ENCODE measurements around the gene KNSTRN.
A peak's percentile ranks its signal among the peaks of the same experiment; 100 is the strongest.

The KNSTRN gene

DNA sequence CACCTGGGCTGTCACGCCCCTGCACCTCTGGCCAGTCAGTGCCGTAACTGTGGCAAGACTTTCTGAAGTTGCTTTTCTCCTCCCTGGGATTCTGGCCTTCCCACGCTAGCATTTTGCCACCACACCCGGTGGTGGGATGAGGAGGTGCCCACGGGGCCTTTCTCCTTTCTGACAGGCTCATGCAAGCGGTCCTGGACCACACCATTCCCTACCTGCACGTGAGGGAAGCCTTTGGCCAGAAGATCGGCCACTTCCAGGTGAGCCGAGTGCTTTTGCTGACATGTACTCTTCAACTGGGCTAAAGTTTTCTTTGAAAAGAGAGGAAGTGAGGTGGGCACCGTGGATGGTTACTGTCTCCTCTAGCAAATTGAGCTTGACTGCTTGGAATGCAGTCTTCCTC lies 32.7 kb downstream of the KNSTRN start:
- peak overlapping the region; percentile 36 for H3K27ac ChIP-seq
- ChIA-PET POLR2A (ENCODE audit: low non-redundant PET) (no interaction called here), CTCF (interaction anchor here (0.6 to 1.6 kb wide), 2 partner anchors 57 to 71 kb away, joined by 3 read pairs; no protein-coding TSS in a partner anchor)

DNA sequence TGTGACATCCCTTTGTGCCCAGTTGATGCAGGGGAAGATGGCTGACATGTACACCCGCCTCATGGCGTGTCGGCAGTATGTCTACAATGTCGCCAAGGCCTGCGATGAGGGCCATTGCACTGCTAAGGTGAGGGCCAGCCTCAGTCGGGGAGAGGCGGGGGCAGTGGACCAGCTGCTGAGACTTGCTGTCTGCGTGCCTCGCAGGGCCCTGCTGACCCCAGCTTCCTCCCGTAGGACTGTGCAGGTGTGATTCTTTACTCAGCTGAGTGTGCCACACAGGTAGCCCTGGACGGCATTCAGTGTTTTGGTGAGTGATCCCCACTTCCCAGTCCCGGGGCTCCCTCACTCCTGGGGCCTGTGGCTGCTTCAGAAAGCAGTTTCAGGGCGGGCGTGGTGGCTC lies 33.5 kb downstream of the KNSTRN start:
- peak overlapping the region; percentile 36 for H3K27ac ChIP-seq
- ChIA-PET POLR2A (ENCODE audit: low non-redundant PET) (no interaction called here), CTCF (no interaction called here)
- TF ChIP-seq, protein P1, sequence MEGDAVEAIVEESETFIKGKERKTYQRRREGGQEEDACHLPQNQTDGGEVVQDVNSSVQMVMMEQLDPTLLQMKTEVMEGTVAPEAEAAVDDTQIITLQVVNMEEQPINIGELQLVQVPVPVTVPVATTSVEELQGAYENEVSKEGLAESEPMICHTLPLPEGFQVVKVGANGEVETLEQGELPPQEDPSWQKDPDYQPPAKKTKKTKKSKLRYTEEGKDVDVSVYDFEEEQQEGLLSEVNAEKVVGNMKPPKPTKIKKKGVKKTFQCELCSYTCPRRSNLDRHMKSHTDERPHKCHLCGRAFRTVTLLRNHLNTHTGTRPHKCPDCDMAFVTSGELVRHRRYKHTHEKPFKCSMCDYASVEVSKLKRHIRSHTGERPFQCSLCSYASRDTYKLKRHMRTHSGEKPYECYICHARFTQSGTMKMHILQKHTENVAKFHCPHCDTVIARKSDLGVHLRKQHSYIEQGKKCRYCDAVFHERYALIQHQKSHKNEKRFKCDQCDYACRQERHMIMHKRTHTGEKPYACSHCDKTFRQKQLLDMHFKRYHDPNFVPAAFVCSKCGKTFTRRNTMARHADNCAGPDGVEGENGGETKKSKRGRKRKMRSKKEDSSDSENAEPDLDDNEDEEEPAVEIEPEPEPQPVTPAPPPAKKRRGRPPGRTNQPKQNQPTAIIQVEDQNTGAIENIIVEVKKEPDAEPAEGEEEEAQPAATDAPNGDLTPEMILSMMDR (conservative IDR thresholded peaks at IDR 0.05; ENCODE audit: low read depth), result no peak
- DNase-seq (ENCODE audit: low spot score), result no peak

More for the DNA sequence above, 32.7 kb downstream of the KNSTRN start:
- TF ChIP-seq, protein P1 (conservative IDR thresholded peaks at IDR 0.05; ENCODE audit: low read depth), result no peak
- no peak for DNase-seq (ENCODE audit: low spot score)

DNA sequence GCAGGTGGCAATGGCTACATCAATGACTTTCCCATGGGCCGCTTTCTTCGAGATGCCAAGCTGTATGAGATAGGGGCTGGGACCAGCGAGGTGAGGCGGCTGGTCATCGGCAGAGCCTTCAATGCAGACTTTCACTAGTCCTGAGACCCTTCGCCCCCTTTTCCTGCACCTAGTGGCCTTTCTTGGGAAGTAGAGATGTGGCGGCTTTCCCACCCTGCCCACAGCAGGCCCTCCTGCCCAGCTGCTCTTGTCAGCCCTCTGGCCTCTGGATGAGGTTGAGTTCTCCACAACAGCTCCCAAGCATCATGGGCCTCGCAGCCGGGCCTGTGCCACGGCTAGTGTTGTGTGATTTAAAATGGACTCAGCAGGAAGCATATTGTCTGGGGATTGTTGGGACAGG lies 35.6 kb downstream of the KNSTRN start:
- CTCF ChIA-PET, result no interaction called here
- TF ChIP-seq, protein P1 (conservative IDR thresholded peaks at IDR 0.05; ENCODE audit: low read depth), result no peak
- peak overlapping the region; percentile 67 for H3K27ac ChIP-seq
- POLR2A ChIA-PET (ENCODE audit: low non-redundant PET), result no interaction called here
- no peak for DNase-seq (ENCODE audit: low spot score)

DNA sequence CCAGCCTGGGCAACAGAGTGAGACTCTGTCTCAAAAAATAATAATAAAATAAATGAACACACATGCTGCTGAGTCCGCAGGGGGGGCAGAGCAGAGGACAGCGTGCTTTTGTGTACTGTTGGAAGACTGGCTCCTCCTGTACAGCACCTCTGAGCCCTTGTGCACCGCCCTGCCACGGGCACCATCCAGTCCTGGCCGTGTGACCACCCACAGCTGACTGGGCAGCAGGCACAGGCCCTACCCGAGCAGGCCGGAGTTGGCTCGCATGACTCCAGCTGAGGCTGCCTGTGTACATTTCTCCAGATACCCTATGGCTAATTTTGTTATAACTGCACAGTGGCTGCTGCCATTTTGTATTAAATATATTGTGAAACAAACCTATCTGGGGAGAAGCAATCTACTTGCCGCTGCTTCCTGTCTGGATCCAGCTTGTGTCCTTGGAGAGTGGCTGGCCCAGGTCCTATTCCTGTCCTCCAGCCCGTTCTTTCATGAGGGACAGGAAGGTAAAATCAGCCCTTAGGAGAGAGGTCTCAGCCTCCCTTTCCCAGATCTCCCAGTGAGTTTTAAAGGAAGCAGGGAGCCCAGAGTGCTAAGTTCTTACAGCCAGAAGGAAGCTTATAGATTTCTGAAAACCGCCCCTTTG lies 37.7 kb downstream of the KNSTRN start:
- CTCF ChIA-PET, result interaction anchor here (0.7 to 1.5 kb wide), 3 partner anchors 20 to 140 kb away, joined by 3 to 5 read pairs (median 3); partner anchors contain the start of gene BAHD1
- H3K27ac ChIP-seq, result peak overlapping the region; percentile 67
- POLR2A ChIA-PET (ENCODE audit: low non-redundant PET), result no interaction called here

DNA sequence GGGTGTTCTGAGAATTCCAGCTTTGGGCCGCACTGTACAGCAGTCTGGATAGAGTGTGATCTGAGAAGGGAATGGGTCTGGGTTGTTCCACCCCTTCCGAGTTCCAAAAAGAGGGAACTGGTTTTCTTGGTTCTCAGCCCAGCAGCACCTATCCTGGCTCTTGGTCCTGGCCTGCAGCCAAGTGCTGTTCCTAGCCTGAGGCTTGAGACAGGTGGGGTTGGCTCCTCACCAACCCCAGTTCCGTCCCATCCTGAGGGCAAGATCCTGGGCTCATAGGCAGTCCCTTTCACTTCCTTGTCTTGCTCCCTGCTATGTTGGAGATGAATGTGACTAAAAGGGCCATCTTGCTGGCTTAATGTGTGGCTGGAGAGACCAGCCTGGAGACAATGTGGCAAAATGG lies 38.3 kb downstream of the KNSTRN start:
- ChIA-PET POLR2A (ENCODE audit: low non-redundant PET) (no interaction called here), CTCF (interaction anchor here (1.3 to 2.1 kb wide), 3 partner anchors 19 to 141 kb away, joined by 5 to 22 read pairs (median 16); partner anchors contain the start of gene BAHD1)
- TF ChIP-seq, protein P1 (conservative IDR thresholded peaks at IDR 0.05; ENCODE audit: low read depth), result no peak
- H3K27ac ChIP-seq, result peak overlapping the region; percentile 67
- peak; percentile 83 for DNase-seq (ENCODE audit: low spot score)

More for the DNA sequence above, 37.7 kb downstream of the KNSTRN start:
- TF ChIP-seq, protein P1 (conservative IDR thresholded peaks at IDR 0.05; ENCODE audit: low read depth), result no peak
- no peak for DNase-seq (ENCODE audit: low spot score)

DNA sequence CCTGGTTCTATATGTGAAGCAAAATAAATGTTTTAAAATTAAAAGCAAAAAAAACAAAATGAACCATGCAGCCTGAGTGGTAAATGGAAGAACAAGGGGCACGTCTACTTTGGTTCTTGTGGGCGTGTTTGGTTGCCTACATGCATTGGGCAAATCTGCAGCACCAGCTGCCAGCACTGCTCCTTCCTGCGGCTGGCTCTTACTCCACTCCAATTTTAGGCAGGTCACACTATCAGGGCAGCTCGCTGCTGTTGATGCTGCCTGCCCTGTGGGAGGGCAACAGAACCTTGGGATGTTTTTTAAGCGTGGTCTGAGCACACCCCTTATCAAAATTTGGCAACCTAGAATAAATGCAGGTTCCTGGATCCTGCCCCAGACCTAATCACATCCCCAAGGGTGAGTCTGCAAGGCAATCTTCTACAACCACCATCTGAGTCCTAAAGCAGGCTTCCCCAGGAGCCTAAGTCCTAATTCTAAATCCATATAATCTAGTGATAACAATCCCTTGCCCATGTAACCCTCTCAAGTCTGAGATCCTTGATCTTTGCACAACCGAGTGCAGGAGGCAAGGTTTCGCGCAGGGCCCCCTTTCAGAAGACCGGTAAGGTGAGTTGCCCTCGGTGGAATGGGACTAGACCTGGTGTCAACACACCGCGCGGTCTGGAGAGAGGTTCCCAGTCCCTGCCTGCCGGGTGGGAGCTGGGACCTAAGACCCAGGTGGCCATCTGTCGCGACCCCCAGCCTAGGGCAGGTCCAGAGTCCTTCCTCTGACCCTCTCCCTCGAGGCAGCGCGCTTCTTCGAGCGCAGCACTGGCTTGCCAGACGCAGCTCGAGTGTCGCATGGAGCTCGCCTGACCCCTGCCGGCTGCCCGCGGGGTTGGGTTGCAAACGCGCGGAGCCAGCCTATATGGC lies 39.0 kb downstream of the KNSTRN start:
- CTCF ChIA-PET, result interaction anchor here (0.6 to 2.1 kb wide), 20 partner anchors 9 to 1485 kb away, joined by 3 to 22 read pairs (median 4); partner anchors contain the start of genes CCDC9B, IVD and PLCB2
- peak; percentile 69 for DNase-seq (ENCODE audit: low spot score)
- peak overlapping the region; percentile 67 for H3K27ac ChIP-seq
- TF ChIP-seq, protein P1 (conservative IDR thresholded peaks at IDR 0.05; ENCODE audit: low read depth), result peak; percentile 95
- POLR2A ChIA-PET (ENCODE audit: low non-redundant PET), result no interaction called here

All from RWPE1 (cell line).